ENCODE data around the gene MAD1L1.

The MAD1L1 gene

GRCh38 chr7:2239242-2239641 lies 6.5 kb upstream of the MAD1L1 start:
- Histone ChIP-seq H3K9me3 (ENCODE audit: control insufficient read depth, insufficient read depth, low read length) (no peaks in the 10 kb centered on the region), H3K27me3 (ENCODE audit: control insufficient read depth, insufficient read depth, low read length) (no peaks in the 10 kb centered on the region), H3K4me1 (ENCODE audit: control insufficient read depth, insufficient read depth, low read length) (peaks cover 4% of the 10 kb centered on the region), H3K4me3 (ENCODE audit: low read depth, low read length) (no peak overlapping the region), H3K9ac (ENCODE audit: low read depth, low read length) (no peak overlapping the region), H3K27ac (ENCODE audit: low read depth, low read length) (no peak overlapping the region), H3K36me3 (ENCODE audit: control insufficient read depth, insufficient read depth, low read length) (peaks cover 52% of the 10 kb centered on the region)

- Histone ChIP-seq H3K36me3 (ENCODE audit: control insufficient read depth, insufficient read depth, low read length) (peaks cover 55% of the 10 kb centered on the region), H3K4me3 (ENCODE audit: low read depth, low read length) (no peak overlapping the region), H3K9ac (ENCODE audit: low read depth, low read length) (no peak overlapping the region), H3K27me3 (ENCODE audit: control insufficient read depth, insufficient read depth, low read length) (no peaks in the 10 kb centered on the region), H3K4me1 (ENCODE audit: control insufficient read depth, insufficient read depth, low read length) (peaks cover 4% of the 10 kb centered on the region; the same call in 1 of the 2 replicates), H3K9me3 (ENCODE audit: control insufficient read depth, insufficient read depth, low read length) (no peaks in the 10 kb centered on the region), H3K27ac (ENCODE audit: low read depth, low read length) (no peak overlapping the region)
These were observed 4.4 kb upstream of the MAD1L1 start for GRCh38 chr7:2237109-2237602.

- Histone ChIP-seq H3K36me3 (ENCODE audit: control insufficient read depth, insufficient read depth, low read length) (peaks cover 60% of the 10 kb centered on the region), H3K27me3 (ENCODE audit: control insufficient read depth, insufficient read depth, low read length) (no peaks in the 10 kb centered on the region), H3K27ac (ENCODE audit: low read depth, low read length) (no peak overlapping the region), H3K9me3 (ENCODE audit: control insufficient read depth, insufficient read depth, low read length) (no peaks in the 10 kb centered on the region), H3K9ac (ENCODE audit: low read depth, low read length) (no peak overlapping the region), H3K4me1 (ENCODE audit: control insufficient read depth, insufficient read depth, low read length) (peaks cover 9% of the 10 kb centered on the region; the same call in 1 of the 2 replicates), H3K4me3 (ENCODE audit: low read depth, low read length) (no peak overlapping the region)
These were observed 1.2 kb upstream of the MAD1L1 start for GRCh38 chr7:2233926-2234325.

DNA sequence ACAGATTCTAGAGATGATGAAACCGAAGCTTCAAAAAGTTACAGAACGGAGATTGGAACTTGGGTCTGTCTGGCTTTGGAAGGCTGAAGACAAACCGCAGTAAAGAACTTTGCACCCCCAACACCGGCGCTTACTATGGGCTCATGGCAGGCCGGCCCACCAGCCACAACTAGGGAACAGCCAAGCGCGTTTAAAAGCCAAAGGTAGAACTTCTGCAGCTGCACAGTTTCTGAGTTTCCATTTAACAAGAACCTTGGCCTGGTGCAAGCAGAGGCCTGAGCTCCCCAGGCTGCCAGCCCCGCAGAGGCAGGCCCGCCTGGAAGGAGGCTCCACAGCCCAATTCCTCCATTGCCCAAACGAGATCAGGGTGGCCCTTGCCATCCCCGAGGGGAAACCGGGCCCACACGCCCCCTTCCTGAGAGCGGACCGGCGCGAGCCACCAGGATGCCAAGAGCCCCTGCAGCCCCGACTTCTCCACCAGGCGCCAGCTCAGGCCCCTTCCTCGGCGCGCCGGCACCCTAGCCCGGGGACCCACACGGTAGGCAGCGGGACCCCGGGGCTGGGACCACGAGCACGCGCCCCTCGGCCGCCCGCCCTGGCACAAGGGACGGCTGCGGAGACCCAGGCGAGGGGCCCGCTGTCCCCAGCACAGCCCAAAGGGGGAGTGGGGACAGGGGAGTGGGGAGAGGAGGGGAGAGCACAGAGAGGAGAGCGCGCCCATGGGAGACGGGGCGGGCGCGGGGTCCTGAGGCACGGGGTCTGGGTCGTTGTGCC lies 566 bp downstream of the MAD1L1 start:
- Histone ChIP-seq H3K27ac (ENCODE audit: low read depth, low read length) (peak overlapping the region; percentile 71), H3K4me3 (ENCODE audit: low read depth, low read length) (peak overlapping the region; percentile 87), H3K4me1 (ENCODE audit: control insufficient read depth, insufficient read depth, low read length) (peaks cover 9% of the 10 kb centered on the region; the same call in 1 of the 2 replicates), H3K9ac (ENCODE audit: low read depth, low read length) (peak overlapping the region; percentile 82), H3K27me3 (ENCODE audit: control insufficient read depth, insufficient read depth, low read length) (no peaks in the 10 kb centered on the region), H3K9me3 (ENCODE audit: control insufficient read depth, insufficient read depth, low read length) (no peaks in the 10 kb centered on the region), H3K36me3 (ENCODE audit: control insufficient read depth, insufficient read depth, low read length) (peaks cover 63% of the 10 kb centered on the region)

DNA sequence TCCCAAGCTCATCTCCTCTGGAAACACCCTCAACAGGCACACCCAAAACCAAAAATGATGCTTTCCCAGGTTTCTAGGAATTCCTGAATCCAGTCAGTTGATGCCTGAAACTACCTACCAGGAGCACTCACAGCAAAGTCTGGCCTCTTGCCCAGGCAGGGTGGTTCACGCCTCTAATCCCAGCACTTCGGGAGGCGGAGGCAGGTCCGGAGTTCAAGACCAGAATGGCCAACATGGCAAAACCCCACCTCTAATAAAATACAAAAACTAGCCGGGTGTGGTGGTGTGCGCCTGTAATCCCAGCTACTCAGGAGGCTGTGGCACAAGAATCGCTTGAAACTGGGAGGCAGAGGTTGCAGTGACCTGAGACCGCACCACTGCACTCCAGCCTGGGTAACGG lies 1.9 kb downstream of the MAD1L1 start:
- Histone ChIP-seq H3K36me3 (ENCODE audit: control insufficient read depth, insufficient read depth, low read length) (peaks cover 63% of the 10 kb centered on the region), H3K4me1 (ENCODE audit: control insufficient read depth, insufficient read depth, low read length) (peaks cover 9% of the 10 kb centered on the region; the same call in 1 of the 2 replicates), H3K27me3 (ENCODE audit: control insufficient read depth, insufficient read depth, low read length) (no peaks in the 10 kb centered on the region), H3K9me3 (ENCODE audit: control insufficient read depth, insufficient read depth, low read length) (no peaks in the 10 kb centered on the region), H3K27ac (ENCODE audit: low read depth, low read length) (no peak overlapping the region), H3K9ac (ENCODE audit: low read depth, low read length) (no peak overlapping the region), H3K4me3 (ENCODE audit: low read depth, low read length) (no peak overlapping the region)

GRCh38 chr7:2230226-2230625 lies 2.5 kb downstream of the MAD1L1 start:
- Histone ChIP-seq H3K9ac (ENCODE audit: low read depth, low read length) (no peak overlapping the region), H3K27ac (ENCODE audit: low read depth, low read length) (no peak overlapping the region), H3K36me3 (ENCODE audit: control insufficient read depth, insufficient read depth, low read length) (peaks cover 63% of the 10 kb centered on the region), H3K27me3 (ENCODE audit: control insufficient read depth, insufficient read depth, low read length) (no peaks in the 10 kb centered on the region), H3K4me3 (ENCODE audit: low read depth, low read length) (no peak overlapping the region), H3K9me3 (ENCODE audit: control insufficient read depth, insufficient read depth, low read length) (no peaks in the 10 kb centered on the region), H3K4me1 (ENCODE audit: control insufficient read depth, insufficient read depth, low read length) (peaks cover 9% of the 10 kb centered on the region; the same call in 1 of the 2 replicates)

DNA sequence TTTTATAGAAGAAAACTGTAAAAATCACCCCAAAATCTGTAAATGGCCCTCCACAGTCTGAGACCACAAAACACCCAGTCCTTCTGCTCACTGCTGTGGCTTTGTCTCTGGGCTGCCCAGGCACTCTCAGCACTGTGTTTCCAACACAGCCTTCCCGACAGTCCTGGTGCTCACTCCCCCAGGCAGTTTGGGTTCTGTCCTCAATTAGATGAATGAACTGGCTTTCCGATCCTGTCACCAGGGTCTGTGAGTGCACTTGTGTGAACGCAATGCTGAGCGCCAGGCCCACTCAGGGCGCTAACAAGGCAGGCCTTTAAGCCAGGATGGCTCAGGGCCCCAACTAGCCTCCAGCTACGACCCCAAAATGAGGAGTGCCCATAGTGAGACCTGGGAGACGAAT lies 3.3 kb downstream of the MAD1L1 start:
- Histone ChIP-seq H3K27me3 (ENCODE audit: control insufficient read depth, insufficient read depth, low read length) (no peaks in the 10 kb centered on the region), H3K27ac (ENCODE audit: low read depth, low read length) (no peak overlapping the region), H3K4me3 (ENCODE audit: low read depth, low read length) (no peak overlapping the region), H3K4me1 (ENCODE audit: control insufficient read depth, insufficient read depth, low read length) (peaks cover 9% of the 10 kb centered on the region; the same call in 1 of the 2 replicates), H3K9ac (ENCODE audit: low read depth, low read length) (0 out of 2 replicates have a peak overlapping the region, but pooled peaks have one; percentile 14), H3K9me3 (ENCODE audit: control insufficient read depth, insufficient read depth, low read length) (no peaks in the 10 kb centered on the region), H3K36me3 (ENCODE audit: control insufficient read depth, insufficient read depth, low read length) (peaks cover 63% of the 10 kb centered on the region)

DNA sequence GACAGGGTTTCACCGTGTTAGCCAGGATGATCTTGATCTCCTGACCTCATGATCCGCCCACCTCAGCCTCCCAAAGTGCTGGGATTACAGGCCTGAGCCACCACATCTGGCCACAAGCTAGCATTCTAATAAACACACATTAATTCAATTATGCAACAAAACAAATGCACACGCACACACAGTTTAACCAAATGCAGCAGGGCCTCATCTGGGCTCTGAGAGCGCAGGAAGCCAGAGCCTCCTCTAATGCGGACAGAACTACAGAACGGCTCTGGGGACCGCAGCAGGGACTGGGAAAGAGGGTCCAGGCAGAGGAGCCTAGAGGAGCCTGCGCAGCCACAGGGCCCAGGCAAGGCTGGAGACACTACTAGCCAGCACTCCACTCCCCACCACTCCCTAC lies 3.8 kb downstream of the MAD1L1 start:
- Histone ChIP-seq H3K4me1 (ENCODE audit: control insufficient read depth, insufficient read depth, low read length) (peaks cover 9% of the 10 kb centered on the region; the same call in 1 of the 2 replicates), H3K27ac (ENCODE audit: low read depth, low read length) (no peak overlapping the region), H3K4me3 (ENCODE audit: low read depth, low read length) (no peak overlapping the region), H3K27me3 (ENCODE audit: control insufficient read depth, insufficient read depth, low read length) (no peaks in the 10 kb centered on the region), H3K9ac (ENCODE audit: low read depth, low read length) (no peak overlapping the region), H3K9me3 (ENCODE audit: control insufficient read depth, insufficient read depth, low read length) (no peaks in the 10 kb centered on the region), H3K36me3 (ENCODE audit: control insufficient read depth, insufficient read depth, low read length) (peaks cover 63% of the 10 kb centered on the region)

DNA sequence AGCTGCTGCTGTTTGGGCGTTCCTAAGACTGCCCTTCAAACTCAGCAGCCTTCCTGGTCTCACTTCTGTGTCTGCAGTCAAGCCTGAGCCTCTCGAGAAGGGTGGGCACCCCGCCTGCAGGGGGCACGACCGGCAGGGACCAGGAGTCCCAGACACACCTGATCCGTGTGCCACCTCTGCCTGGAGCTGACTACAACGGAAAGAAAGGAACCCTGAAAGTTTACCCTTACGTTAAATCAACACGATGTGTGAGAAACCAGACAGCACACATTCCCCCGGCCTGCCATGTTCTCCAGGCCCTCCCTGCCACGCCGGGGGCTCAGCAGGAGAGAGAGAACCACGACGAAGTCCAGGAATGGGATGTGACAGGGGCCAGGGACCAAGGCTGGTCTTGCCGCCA lies 5.0 kb downstream of the MAD1L1 start:
- peaks cover 75% of the 10 kb centered on the region for H3K36me3 ChIP-seq (ENCODE audit: control insufficient read depth, insufficient read depth, low read length)

GRCh38 chr7:2225830-2226229 lies 6.9 kb downstream of the MAD1L1 start:
- Histone ChIP-seq H3K9me3 (ENCODE audit: control insufficient read depth, insufficient read depth, low read length) (no peaks in the 10 kb centered on the region), H3K27ac (ENCODE audit: low read depth, low read length) (no peak overlapping the region), H3K36me3 (ENCODE audit: control insufficient read depth, insufficient read depth, low read length) (peaks cover 92% of the 10 kb centered on the region), H3K4me3 (ENCODE audit: low read depth, low read length) (no peak overlapping the region), H3K9ac (ENCODE audit: low read depth, low read length) (no peak overlapping the region), H3K27me3 (ENCODE audit: control insufficient read depth, insufficient read depth, low read length) (no peaks in the 10 kb centered on the region), H3K4me1 (ENCODE audit: control insufficient read depth, insufficient read depth, low read length) (no peaks in the 10 kb centered on the region)

More for the DNA sequence above, 5.0 kb downstream of the MAD1L1 start:
- Histone ChIP-seq H3K27ac (ENCODE audit: low read depth, low read length) (no peak overlapping the region), H3K27me3 (ENCODE audit: control insufficient read depth, insufficient read depth, low read length) (no peaks in the 10 kb centered on the region), H3K9ac (ENCODE audit: low read depth, low read length) (no peak overlapping the region), H3K4me1 (ENCODE audit: control insufficient read depth, insufficient read depth, low read length) (peaks cover 5% of the 10 kb centered on the region; the same call in 1 of the 2 replicates), H3K4me3 (ENCODE audit: low read depth, low read length) (no peak overlapping the region), H3K9me3 (ENCODE audit: control insufficient read depth, insufficient read depth, low read length) (no peaks in the 10 kb centered on the region)

GRCh38 chr7:2225336-2225735 lies 7.4 kb downstream of the MAD1L1 start:
- Histone ChIP-seq H3K4me3 (ENCODE audit: low read depth, low read length) (no peak overlapping the region), H3K27ac (ENCODE audit: low read depth, low read length) (no peak overlapping the region), H3K27me3 (ENCODE audit: control insufficient read depth, insufficient read depth, low read length) (no peaks in the 10 kb centered on the region), H3K4me1 (ENCODE audit: control insufficient read depth, insufficient read depth, low read length) (no peaks in the 10 kb centered on the region), H3K9ac (ENCODE audit: low read depth, low read length) (no peak overlapping the region), H3K9me3 (ENCODE audit: control insufficient read depth, insufficient read depth, low read length) (no peaks in the 10 kb centered on the region), H3K36me3 (ENCODE audit: control insufficient read depth, insufficient read depth, low read length) (peaks cover 96% of the 10 kb centered on the region)
